Loucy (cell line): Measurements from ENCODE around the gene GADL1.

Experiments used
- H2AFZ ChIP-seq: fragments of 200-600 bp; sonication (generic); 2 replicates; pipeline ENCODE4 v1.6.0; 2016; ENCODE audit warnings: antibody characterized with exemption, mild to moderate bottlenecking, low read length, moderate library complexity
- H3F3A ChIP-seq: fragments of 200-600 bp; 2 replicates; pipeline ENCODE4 v1.6.0; 2016; ENCODE audit warnings: antibody characterized with exemption, low read depth, mild to moderate bottlenecking
- H3K27me3 ChIP-seq: fragments of 200-600 bp; sonication (generic); 2 replicates; pipeline ENCODE4 v1.6.1; 2014; ENCODE audit warnings: low read length, mild to moderate bottlenecking; ENCODE audit not compliant: insufficient read depth, poor library complexity, severe bottlenecking
- H3K36me3 ChIP-seq: fragments of 200-600 bp; sonication (generic); 2 replicates; pipeline ENCODE4 v1.6.1; 2016; ENCODE audit warnings: low read length; ENCODE audit not compliant: insufficient read depth
- H3K4me1 ChIP-seq: fragments of 200-600 bp; sonication (generic); 2 replicates; pipeline ENCODE4 v1.5.1; 2014; ENCODE audit warnings: low read length, mild to moderate bottlenecking; ENCODE audit not compliant: insufficient read depth, poor library complexity, severe bottlenecking
- H3K4me2 ChIP-seq: fragments of 200-600 bp; sonication (generic); 2 replicates; pipeline ENCODE4 v1.6.0; 2014; ENCODE audit warnings: antibody characterized with exemption, low read length, low read depth, mild to moderate bottlenecking; ENCODE audit not compliant: poor library complexity, severe bottlenecking
- H3K4me3 ChIP-seq: fragments of 200-600 bp; sonication (generic); 2 replicates; pipeline ENCODE4 v1.5.1; 2014; ENCODE audit warnings: low read length, mild to moderate bottlenecking, mixed read lengths; ENCODE audit not compliant: poor library complexity, severe bottlenecking
- H3K79me2 ChIP-seq: fragments of 200-600 bp; sonication (generic); 2 replicates; pipeline ENCODE4 v1.6.1; 2014; ENCODE audit warnings: low read length; ENCODE audit not compliant: insufficient read depth
- H3K9ac ChIP-seq: fragments of 200-600 bp; sonication (generic); 2 replicates; pipeline ENCODE4 v1.6.0; 2014; ENCODE audit warnings: mild to moderate bottlenecking, low read depth, low read length, moderate library complexity; ENCODE audit not compliant: poor library complexity, severe bottlenecking
- H3K9me2 ChIP-seq: fragments of 200-600 bp; sonication (generic); replicated peaks from 2 replicates; pipeline ENCODE4 v1.6.1; 2016; ENCODE audit warnings: low read depth, low read length, mixed read lengths
- H3K9me3 ChIP-seq: fragments of 200-600 bp; sonication (generic); 2 replicates; pipeline ENCODE4 v1.6.1; 2014; ENCODE audit warnings: mild to moderate bottlenecking, antibody characterized with exemption, low read length, low read depth; ENCODE audit not compliant: insufficient read depth
- H4K20me1 ChIP-seq: fragments of 200-600 bp; sonication (generic); 2 replicates; pipeline ENCODE4 v1.6.0; 2014; ENCODE audit warnings: antibody characterized with exemption, low read length, mild to moderate bottlenecking; ENCODE audit not compliant: insufficient read depth, poor library complexity, severe bottlenecking
- EZH2phosphoT487 ChIP-seq: fragments of 200-600 bp; IDR thresholded peaks from 2 replicates; pipeline ENCODE4 v1.6.1; 2018; ENCODE audit warnings: antibody characterized with exemption, mild to moderate bottlenecking, moderate library complexity, borderline replicate concordance
- TF ChIP-seq, protein P1 (sequence below): fragments of 200-600 bp; sonication (generic); conservative IDR thresholded peaks from 2 replicates; pipeline ENCODE4 v1.5.1; 2014; ENCODE audit warnings: mild to moderate bottlenecking, antibody characterized with exemption, low read length

The GADL1 gene

DNA sequence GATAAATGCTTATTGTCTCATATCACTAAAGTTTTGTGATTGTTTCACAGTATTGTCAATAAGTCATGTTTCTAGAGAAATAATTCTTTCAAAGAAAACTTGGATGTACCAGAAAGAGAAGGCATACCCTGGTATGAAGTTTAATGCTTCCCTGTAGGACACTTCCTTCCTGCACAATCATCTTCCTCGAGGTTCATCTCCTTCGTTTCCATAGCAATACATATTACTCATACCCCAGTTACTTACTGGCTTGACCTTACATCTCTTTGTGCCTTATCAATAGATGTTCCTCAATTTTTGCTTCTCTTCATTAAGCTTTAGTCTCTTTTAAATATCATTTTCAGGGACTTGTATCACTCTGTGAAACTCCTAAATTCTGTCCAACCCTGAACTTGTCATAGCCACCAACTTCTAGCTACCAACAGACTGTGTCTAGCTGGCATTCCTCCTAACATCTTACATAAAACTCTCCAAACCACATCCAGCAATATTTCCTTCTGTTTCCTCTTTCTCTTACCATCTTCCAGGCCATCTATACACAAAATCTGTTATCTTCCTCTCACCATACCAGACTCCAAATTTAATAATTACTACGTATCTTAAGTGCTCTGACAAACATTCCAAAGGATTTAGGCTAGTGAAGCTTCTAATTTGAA, 134.3 kb downstream of the GADL1 start:
- Histone ChIP-seq H3K4me2 (no peak overlapping the region), H3K4me1 (peaks cover 7% of the 10 kb centered on the region), H3K9me3 (no peaks in the 10 kb centered on the region), H3K9me2 (no peaks in the 10 kb centered on the region), H3K36me3 (no peaks in the 10 kb centered on the region), H3K27me3 (no peaks in the 10 kb centered on the region), H4K20me1 (no peaks in the 10 kb centered on the region), H2AFZ (no peak overlapping the region), H3K9ac (no peak overlapping the region), H3K79me2 (no peaks in the 10 kb centered on the region), H3K4me3 (no peak overlapping the region), H3F3A (no peaks in the 10 kb centered on the region)
- no peak for TF ChIP-seq EZH2phosphoT487
- TF ChIP-seq, protein P1, sequence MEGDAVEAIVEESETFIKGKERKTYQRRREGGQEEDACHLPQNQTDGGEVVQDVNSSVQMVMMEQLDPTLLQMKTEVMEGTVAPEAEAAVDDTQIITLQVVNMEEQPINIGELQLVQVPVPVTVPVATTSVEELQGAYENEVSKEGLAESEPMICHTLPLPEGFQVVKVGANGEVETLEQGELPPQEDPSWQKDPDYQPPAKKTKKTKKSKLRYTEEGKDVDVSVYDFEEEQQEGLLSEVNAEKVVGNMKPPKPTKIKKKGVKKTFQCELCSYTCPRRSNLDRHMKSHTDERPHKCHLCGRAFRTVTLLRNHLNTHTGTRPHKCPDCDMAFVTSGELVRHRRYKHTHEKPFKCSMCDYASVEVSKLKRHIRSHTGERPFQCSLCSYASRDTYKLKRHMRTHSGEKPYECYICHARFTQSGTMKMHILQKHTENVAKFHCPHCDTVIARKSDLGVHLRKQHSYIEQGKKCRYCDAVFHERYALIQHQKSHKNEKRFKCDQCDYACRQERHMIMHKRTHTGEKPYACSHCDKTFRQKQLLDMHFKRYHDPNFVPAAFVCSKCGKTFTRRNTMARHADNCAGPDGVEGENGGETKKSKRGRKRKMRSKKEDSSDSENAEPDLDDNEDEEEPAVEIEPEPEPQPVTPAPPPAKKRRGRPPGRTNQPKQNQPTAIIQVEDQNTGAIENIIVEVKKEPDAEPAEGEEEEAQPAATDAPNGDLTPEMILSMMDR, result no peak

DNA sequence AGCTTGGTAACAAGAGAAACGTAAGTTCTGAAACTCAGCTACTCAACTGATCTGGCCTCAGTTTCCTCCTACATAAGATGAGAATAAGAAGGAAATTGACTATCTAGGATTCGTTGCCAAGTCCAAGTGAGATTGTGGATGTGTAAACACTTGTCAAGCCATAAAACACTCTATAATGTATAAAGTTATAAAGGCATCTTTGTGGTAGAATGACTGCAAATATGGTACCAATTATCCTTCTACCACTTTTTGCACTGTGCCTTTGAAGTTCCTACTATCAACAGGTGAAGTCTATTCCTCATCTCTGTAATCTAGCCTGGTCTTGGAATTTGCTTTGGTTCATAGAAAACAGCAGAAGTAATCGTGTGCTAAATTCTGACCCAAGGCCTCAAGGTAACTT, 138.2 kb downstream of the GADL1 start:
- Histone ChIP-seq H3K9me2 (no peaks in the 10 kb centered on the region), H3K4me1 (peaks cover 8% of the 10 kb centered on the region), H3F3A (no peaks in the 10 kb centered on the region), H2AFZ (no peak overlapping the region), H3K27me3 (no peaks in the 10 kb centered on the region), H4K20me1 (no peaks in the 10 kb centered on the region), H3K4me2 (no peak overlapping the region), H3K4me3 (no peak overlapping the region), H3K36me3 (no peaks in the 10 kb centered on the region), H3K9ac (no peak overlapping the region), H3K79me2 (no peaks in the 10 kb centered on the region), H3K9me3 (no peaks in the 10 kb centered on the region)
- TF ChIP-seq, protein P1, result no peak
- TF ChIP-seq EZH2phosphoT487, result no peak

DNA sequence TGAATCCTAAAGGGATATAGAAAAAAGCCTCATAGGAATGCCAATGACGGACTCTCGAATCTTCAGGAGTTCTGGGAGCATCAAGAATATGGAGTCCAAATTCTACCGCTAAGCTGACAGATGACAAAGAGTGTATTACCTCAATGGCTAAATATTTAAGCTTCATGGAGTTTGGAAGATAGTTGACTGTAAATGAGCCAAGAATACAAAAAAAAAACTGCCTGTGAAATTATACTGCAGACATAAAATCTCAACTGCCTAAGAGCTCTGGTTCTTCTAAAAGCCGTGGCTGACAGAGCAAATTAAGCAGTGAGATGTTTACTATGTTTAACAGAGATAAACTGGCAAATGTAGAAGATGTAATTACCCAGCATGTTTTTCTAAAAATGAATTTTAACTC, 140.0 kb downstream of the GADL1 start:
- no peak overlapping the region for H2AFZ ChIP-seq
- no peaks in the 10 kb centered on the region for H3K9me3 ChIP-seq
- no peak overlapping the region for H3K4me2 ChIP-seq
- H3K4me1 ChIP-seq, result peaks cover 8% of the 10 kb centered on the region
- no peak overlapping the region for H3K4me3 ChIP-seq
- H3F3A ChIP-seq, result no peaks in the 10 kb centered on the region
- H3K36me3 ChIP-seq, result no peaks in the 10 kb centered on the region
- H3K79me2 ChIP-seq, result no peaks in the 10 kb centered on the region
- no peak for TF ChIP-seq EZH2phosphoT487
- TF ChIP-seq, protein P1, result no peak
- H4K20me1 ChIP-seq, result no peaks in the 10 kb centered on the region
- no peaks in the 10 kb centered on the region for H3K9me2 ChIP-seq
- no peaks in the 10 kb centered on the region for H3K27me3 ChIP-seq
- no peak overlapping the region for H3K9ac ChIP-seq
